Femur (tissue), 1 donor: ENCODE data around the gene EML1.
A peak's percentile ranks its signal among the peaks of the same experiment; 100 is the strongest.

Experiments used
- DNase-seq: peaks from one replicate; pipeline ENCODE4 v3.0.0-alpha.2; 2017

EML1 gene

GRCh38 chr14:99971941-99972747 lies 178.9 kb downstream of the EML1 start:
- peak; percentile 43 for DNase-seq

GRCh38 chr14:99972748-99973466 lies 179.7 kb downstream of the EML1 start:
- DNase-seq, result no peak

- no peak for DNase-seq
Observed at GRCh38 chr14:99975190-99975589, 182.0 kb downstream of the EML1 start.

- no peak for DNase-seq
Observed at GRCh38 chr14:99976021-99976420, 182.8 kb downstream of the EML1 start.

GRCh38 chr14:99976681-99977080 lies 183.5 kb downstream of the EML1 start:
- DNase-seq, result no peak

- no peak for DNase-seq
Observed at GRCh38 chr14:99980299-99980698, 187.1 kb downstream of the EML1 start.

- DNase-seq, result no peak
Observed at GRCh38 chr14:99981806-99982205, 188.6 kb downstream of the EML1 start.

- peak; percentile 69 for DNase-seq
Observed at GRCh38 chr14:99982537-99983250, 189.5 kb downstream of the EML1 start.

- no peak for DNase-seq
Observed at GRCh38 chr14:99983251-99984015, 190.2 kb downstream of the EML1 start.

GRCh38 chr14:99984036-99984435 lies 190.8 kb downstream of the EML1 start:
- DNase-seq, result no peak

GRCh38 chr14:99986396-99986795 lies 193.2 kb downstream of the EML1 start:
- no peak for DNase-seq

- no peak for DNase-seq
Observed at GRCh38 chr14:99989032-99989431, 195.8 kb downstream of the EML1 start.

- no peak for DNase-seq
Observed at GRCh38 chr14:99990268-99991170, 197.3 kb downstream of the EML1 start.

GRCh38 chr14:99991331-99991730 lies 198.1 kb downstream of the EML1 start:
- no peak for DNase-seq
